ENCODE measurements around the gene KCNA1.

The KCNA1 gene

GRCh38 chr12:4960547-4960946 lies 50.8 kb downstream of the KCNA1 start:
- DNase-seq (ENCODE audit: low spot score) = no peak

GRCh38 chr12:4961311-4961710 lies 51.6 kb downstream of the KCNA1 start:
- no peak for DNase-seq (ENCODE audit: low spot score)

- DNase-seq (ENCODE audit: low spot score) = no peak
Observed at GRCh38 chr12:4962539-4963486, 53.1 kb downstream of the KCNA1 start.
